GM18519 (cell line): ENCODE data around the gene MAP4K2.

Source experiments
- ATAC-seq: cut with Tn5 transposase; IDR thresholded peaks from one replicate; pipeline ENCODE4 v1.9.1; 2021; ENCODE audit warnings: mild to moderate bottlenecking, moderate library complexity; ENCODE audit not compliant: unreplicated experiment, low FRiP score

MAP4K2 gene

GRCh38 chr11:64743591-64744543, 59.1 kb downstream of the MAP4K2 start, which contains the start of gene RASGRP2:
RASGRP2 (minus strand) TSS chr11:64744142; CDS start chr11:64742866, 1,276 bp downstream.
- ATAC-seq: no peak

- ATAC-seq: no peak
Observed at GRCh38 chr11:64742889-64743590, 60.0 kb downstream of the MAP4K2 start.

GRCh38 chr11:64742087-64742888, 60.7 kb downstream of the MAP4K2 start:
- ATAC-seq: no peak

GRCh38 chr11:64741375-64742086, 61.5 kb downstream of the MAP4K2 start:
- no peak for ATAC-seq

- ATAC-seq: no peak
Observed at GRCh38 chr11:64739871-64740270, 63.1 kb downstream of the MAP4K2 start.

DNA sequence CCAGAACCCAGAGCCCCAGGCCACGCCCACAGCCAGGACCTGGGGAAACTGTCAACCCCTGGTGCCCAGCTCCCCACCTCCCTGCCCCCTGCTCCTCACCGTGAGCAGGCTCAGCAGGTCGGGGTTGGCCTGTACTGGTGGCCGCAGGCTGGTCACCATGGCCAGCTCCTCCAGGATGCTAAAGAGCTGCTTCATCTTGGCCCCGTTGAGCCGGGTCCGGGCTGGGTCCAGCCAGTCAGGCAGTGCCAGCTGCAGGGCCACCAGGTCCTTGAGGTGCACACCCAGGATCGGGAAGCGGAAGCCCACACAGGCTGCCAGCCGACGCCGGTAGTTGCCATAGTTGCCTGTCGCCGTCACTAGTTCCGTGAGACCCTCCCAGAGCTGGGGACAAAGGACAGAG, 66.4 kb downstream of the MAP4K2 start:
- no peak for ATAC-seq

DNA sequence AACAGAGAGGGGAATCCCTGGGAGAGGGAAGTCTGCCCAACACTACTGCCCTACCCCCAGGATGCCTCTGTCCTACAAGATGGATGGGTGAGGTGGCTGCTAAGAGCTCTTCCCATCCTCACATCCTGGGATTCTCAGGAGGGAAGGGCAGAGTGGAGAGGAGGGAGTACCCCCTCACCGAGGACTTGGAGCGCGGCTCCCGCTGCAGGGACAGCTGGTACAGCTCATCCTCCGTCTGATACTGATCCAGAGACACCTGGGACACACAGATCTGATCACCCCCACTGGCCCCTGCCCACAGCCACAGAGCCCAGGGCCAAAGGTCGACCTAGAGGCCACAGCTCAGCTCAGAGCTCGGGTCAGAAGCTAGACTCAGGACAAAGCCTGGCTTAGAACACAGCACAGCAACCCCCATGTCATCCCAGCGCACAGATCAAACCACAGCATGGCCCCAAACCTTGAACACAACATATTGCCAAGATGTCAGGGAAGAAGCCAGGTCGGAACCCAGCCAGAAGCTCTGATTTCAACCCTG, 67.2 kb downstream of the MAP4K2 start:
- no peak for ATAC-seq
